K562 (cell line): ENCODE data around the gene HEXIM1. TPM values are rescaled to one million over a fixed set of nuclear protein-coding genes. Genes with fewer than 3 reads are reported as not detected.

Experiments used
- ATF3 ChIP-seq, 2 experiments: fragments of 450-650 bp in 1 of 2; sonication (generic) in 1 of 2; formaldehyde crosslinking in 1 of 2; IDR thresholded peaks in 1 of 2; conservative IDR thresholded peaks in 1 of 2; 2 replicates each; pipeline versions ENCODE4 v1.6.1 to v1.8.1; 2016 to 2023; ENCODE audit warnings: mild to moderate bottlenecking in 2 of 2, moderate library complexity in 2 of 2, inconsistent platforms in 1 of 2, missing genetic modification reagents in 1 of 2
- ATF6 ChIP-seq: sonication (generic); formaldehyde crosslinking; IDR thresholded peaks from 2 replicates; pipeline ENCODE4 v1.4.0; 2020; ENCODE audit warnings: mild to moderate bottlenecking, missing genetic modification reagents
- CTBP1 ChIP-seq: fragments of 450-650 bp; IDR thresholded peaks from 2 replicates; pipeline ENCODE4 v1.6.1; 2016; ENCODE audit warnings: borderline replicate concordance
- GABPB2 ChIP-seq: fragments of 250-450 bp; sonication (Bioruptor Pico); conservative IDR thresholded peaks from 2 replicates; pipeline ENCODE4 v1.5.1; 2021; ENCODE audit warnings: mild to moderate bottlenecking
- HOMEZ ChIP-seq: fragments of 250-450 bp; sonication (Bioruptor Pico); IDR thresholded peaks from 2 replicates; pipeline ENCODE4 v1.4.0; 2020; ENCODE audit warnings: mild to moderate bottlenecking, moderate library complexity
- IRF1 ChIP-seq: sonication (generic); formaldehyde crosslinking; IDR thresholded peaks from 2 replicates; pipeline ENCODE4 v1.8.0; 2022; ENCODE audit warnings: missing genetic modification reagents, mild to moderate bottlenecking, borderline replicate concordance
- KDM4B ChIP-seq, 2 experiments: fragments of 450-650 bp in 1 of 2; sonication (generic) in 1 of 2; IDR thresholded peaks; 2 replicates each; pipeline ENCODE4 v1.6.1; 2016 to 2017; ENCODE audit warnings: borderline replicate concordance in 2 of 2, antibody characterized with exemption in 1 of 2, low read depth in 1 of 2, mild to moderate bottlenecking in 1 of 2
- KDM5B ChIP-seq: fragments of 200-600 bp; sonication (generic); IDR thresholded peaks from 2 replicates; pipeline ENCODE4 v1.6.1; 2012; ENCODE audit warnings: low read depth, mild to moderate bottlenecking, moderate library complexity, low read length, control low read depth, inconsistent platforms; ENCODE audit not compliant: insufficient replicate concordance
- KLF10 ChIP-seq: fragments of 250-450 bp; sonication (Bioruptor Pico); IDR thresholded peaks from 2 replicates; pipeline ENCODE4 v1.6.1; 2021; ENCODE audit warnings: matching md5 sums
- POLR2AphosphoS2 ChIP-seq: IDR thresholded peaks from 2 replicates; pipeline ENCODE4 v1.6.1; 2012; ENCODE audit warnings: low read length, improper control_type of control experiment
- PPARD ChIP-seq: fragments of 250-450 bp; sonication (Bioruptor Pico); IDR thresholded peaks from 2 replicates; pipeline ENCODE4 v1.8.0; 2022; ENCODE audit warnings: inconsistent platforms, mild to moderate bottlenecking, moderate library complexity
- RAD51 ChIP-seq: fragments of 450-650 bp; IDR thresholded peaks from 2 replicates; pipeline ENCODE4 v1.7.1; 2016; ENCODE audit warnings: low read depth, mild to moderate bottlenecking, borderline replicate concordance
- SIN3A ChIP-seq, 2 experiments: fragments of 150-350 bp in 1 of 2; IDR thresholded peaks; 2 replicates each; pipeline ENCODE4 v1.6.1; 2011 to 2016; ENCODE audit warnings: borderline replicate concordance in 2 of 2, low read depth in 2 of 2, low read length in 2 of 2, mild to moderate bottlenecking in 2 of 2, moderate library complexity in 2 of 2; ENCODE audit not compliant: control insufficient read depth in 1 of 2
- SMARCB1 ChIP-seq: IDR thresholded peaks from 2 replicates; pipeline ENCODE4 v1.6.1; 2011; ENCODE audit warnings: improper control_type of control experiment, low read depth; ENCODE audit not compliant: insufficient read length
- SREBF2 ChIP-seq: sonication (generic); formaldehyde crosslinking; IDR thresholded peaks from 2 replicates; pipeline ENCODE4 v1.4.0; 2020; ENCODE audit warnings: mild to moderate bottlenecking, missing genetic modification reagents
- SRSF1 ChIP-seq: fragments of 200-400 bp; formaldehyde crosslinking; IDR thresholded peaks from 2 replicates; pipeline ENCODE4 v1.6.1; 2017; ENCODE audit warnings: mild to moderate bottlenecking, low read depth, low read length, moderate library complexity
- TEAD2 ChIP-seq: fragments of 450-650 bp; IDR thresholded peaks from 2 replicates; pipeline ENCODE4 v1.6.1; 2016; ENCODE audit warnings: missing genetic modification characterization, control low read depth, missing compliant biosample characterization
- ZBTB43 ChIP-seq: sonication (generic); formaldehyde crosslinking; IDR thresholded peaks from 2 replicates; pipeline ENCODE4 v1.8.0; 2023; ENCODE audit warnings: mild to moderate bottlenecking, missing genetic modification reagents
- ZNF124 ChIP-seq: sonication (generic); formaldehyde crosslinking; IDR thresholded peaks from 2 replicates; pipeline ENCODE4 v1.8.1; 2022; ENCODE audit warnings: missing genetic modification reagents
- ZNF232 ChIP-seq: sonication (generic); formaldehyde crosslinking; IDR thresholded peaks from 2 replicates; pipeline ENCODE4 v1.8.0; 2022; ENCODE audit warnings: mild to moderate bottlenecking, missing genetic modification reagents
- ZNF717 ChIP-seq: fragments of 250-450 bp; sonication (Bioruptor Pico); IDR thresholded peaks from 2 replicates; pipeline ENCODE4 v1.5.0; 2021
- polyA plus RNA-seq, 8 experiments: library from polyadenylated mRNA; depleted of rRNA in 4 of 8; stranded (reverse) in 5 of 8; unstranded in 3 of 8; fragments of >200 nt; fragmentation: Nextera tagmentation in 2 of 8; fragmentation: Illumina TruSeq in 1 of 8; extraction: Ambion mirVana in 2 of 8; extraction: Trizol in 1 of 8; gene quantifications; 2 replicates each; pipeline versions ENCODE4 v1.2.1 to v1.2.3, GENCODE V29; 2011 to 2014; ENCODE audit warnings: inconsistent platforms in 1 of 8, missing spikeins in 1 of 8
- total RNA-seq, 7 experiments: library from RNA; depleted of rRNA in 6 of 7; stranded (reverse); fragments of >200 nt in 6 of 7; fragmentation: Illumina TruSeq in 2 of 7; extraction: Trizol in 2 of 7; gene quantifications; 2 replicates each; pipeline versions ENCODE4 v1.2.1 to v1.2.3, GENCODE V29; 2011 to 2021; ENCODE audit warnings: low replicate concordance in 1 of 7

The HEXIM1 gene
- total and polyA plus RNA-seq, 9 of the 15 experiments (the other 6 are each of a cell fraction or from before 2014, with no cell fraction given), result 1.4 to 28.3 (median 9.1) TPM

- no peak for TF ChIP-seq CTBP1
- no peak for TF ChIP-seq SRSF1
- TF ChIP-seq RAD51, result peak; percentile 52; the same call in 1 of the 2 replicates
- no peak for TF ChIP-seq HOMEZ (CRISPR knock-in tag)
- TF ChIP-seq TEAD2 (tag), result no peak
- TF ChIP-seq ZNF232 (CRISPR knock-in tag), result no peak
- TF ChIP-seq PPARD (CRISPR knock-in tag), result no peak
- no peak for TF ChIP-seq ZNF124 (CRISPR knock-in tag)
- TF ChIP-seq SREBF2 (CRISPR knock-in tag), result no peak
- TF ChIP-seq POLR2AphosphoS2, result no peak
- TF ChIP-seq SMARCB1, result no peak
- TF ChIP-seq KLF10, result no peak
- TF ChIP-seq KDM4B (IDR thresholded peaks at IDR 0.05; ENCODE audit: borderline replicate concordance in 2 of 2, low read depth in 1 of 2), result no peak
- TF ChIP-seq GABPB2 (CRISPR knock-in tag), result peak; percentile 77; the same call in 1 of the 2 replicates
- no peak for TF ChIP-seq ATF6 (CRISPR knock-in tag)
- no peak for TF ChIP-seq SIN3A (IDR thresholded peaks at IDR 0.05; ENCODE audit: borderline replicate concordance in 2 of 2, control insufficient read depth in 1 of 2, low read depth in 2 of 2, low read length in 2 of 2)
- no peak for TF ChIP-seq KDM5B
- peak; percentile 68; the same call in 1 of the 2 replicates for TF ChIP-seq ATF3 (IDR thresholded peaks at IDR 0.05)
- TF ChIP-seq ATF3 (CRISPR knock-in tag; conservative IDR thresholded peaks at IDR 0.05), result no peak
- no peak for TF ChIP-seq ZBTB43 (CRISPR knock-in tag)
- TF ChIP-seq ZNF717 (CRISPR knock-in tag), result no peak; the same call in 1 of the 2 replicates
- TF ChIP-seq IRF1 (CRISPR knock-in tag), result no peak
These were observed 593 bp upstream of the HEXIM1 start (continued) for GRCh38 chr17:45147581-45148182.
